H1 (cell line): ENCODE results near the gene GATB. TPM values are rescaled to one million over a fixed set of nuclear protein-coding genes. Genes with fewer than 3 reads are reported as not detected.

Experiments used
- CTCF ChIA-PET: fragments of 300-600 bp; sonication (Branson Sonifier 250); formaldehyde crosslinking; loops from one replicate; lab custom pipeline; 2021; ENCODE audit not compliant: partially characterized antibody; lab: Charles Lee
- POLR2A ChIA-PET: fragments of 300-600 bp; sonication (Branson Sonifier 250); formaldehyde crosslinking; loops from one replicate; lab custom pipeline; 2021; ENCODE audit warnings: inconsistent platforms; ENCODE audit not compliant: partially characterized antibody; lab: Charles Lee
- DNase-seq, 2 experiments: peaks; one replicate each; pipeline versions ENCODE4 v3.0.0 to v3.0.0-alpha.2; 2010 to 2022; ENCODE audit warnings: low spot score in 2 of 2, low read depth in 1 of 2, mixed read lengths in 1 of 2
- FAIRE-seq: peaks from 2 replicates; lab custom pipeline; 2011; peaks lifted over from hg19 to GRCh38; lab: Jason Lieb, UNC
- H2AFZ ChIP-seq: 2 replicates; pipeline ENCODE4 v1.8.1; 2012; ENCODE audit warnings: low read length, inconsistent platforms
- H2AK5ac ChIP-seq: 2 replicates; pipeline ENCODE4 v1.6.1; 2013; ENCODE audit warnings: low read depth, low read length
- H2BK120ac ChIP-seq: replicated peaks from 2 replicates; pipeline ENCODE3; 2013; ENCODE audit warnings: low read depth, low read length, inconsistent platforms
- H2BK12ac ChIP-seq: 2 replicates; pipeline ENCODE4 v1.6.1; 2013; ENCODE audit warnings: low read depth, low read length
- H2BK15ac ChIP-seq: 2 replicates; pipeline ENCODE4 v1.6.1; 2013; ENCODE audit warnings: low read length
- H2BK20ac ChIP-seq: 2 replicates; pipeline ENCODE4 v1.6.1; 2013; ENCODE audit warnings: low read length
- H2BK5ac ChIP-seq: 2 replicates; pipeline ENCODE4 v1.6.1; 2013; ENCODE audit warnings: low read depth, low read length
- H3K14ac ChIP-seq: 2 replicates; pipeline ENCODE4 v1.6.1; 2013; ENCODE audit warnings: inconsistent platforms; ENCODE audit not compliant: insufficient read length
- H3K18ac ChIP-seq: 2 replicates; pipeline ENCODE4 v1.6.1; 2013; ENCODE audit warnings: low read length; ENCODE audit errors: extremely low read depth
- H3K23ac ChIP-seq: 2 replicates; pipeline ENCODE4 v1.6.1; 2013; ENCODE audit warnings: inconsistent platforms; ENCODE audit not compliant: insufficient read length
- H3K23me2 ChIP-seq: 2 replicates; pipeline ENCODE4 v1.6.1; 2013; ENCODE audit warnings: low read depth, low read length
- H3K27ac ChIP-seq: 2 replicates; pipeline ENCODE4 v1.6.1; 2011; ENCODE audit warnings: low read depth, low read length, inconsistent platforms
- H3K27me3 ChIP-seq, 4 experiments: replicated peaks in 1 of 4; 1 replicate in 1 of 4; 2 replicates in 3 of 4; pipeline versions ENCODE4 v1.6.1 to v1.8.1; 2011 to 2013; ENCODE audit warnings: low read length in 3 of 4, mild to moderate bottlenecking in 3 of 4, inconsistent platforms in 2 of 4, mixed read lengths in 2 of 4, moderate library complexity in 1 of 4; ENCODE audit not compliant: control insufficient read depth in 3 of 4, insufficient read depth in 3 of 4; ENCODE audit errors: extremely low read depth in 1 of 4
- H3K36me3 ChIP-seq, 4 experiments: 2 replicates each; pipeline versions ENCODE4 v1.6.1 to v1.8.1; 2011 to 2013; ENCODE audit warnings: mild to moderate bottlenecking in 4 of 4, low read length in 3 of 4, moderate library complexity in 2 of 4, control low read depth in 1 of 4, inconsistent platforms in 1 of 4; ENCODE audit not compliant: insufficient read depth in 4 of 4, control insufficient read depth in 2 of 4
- H3K4ac ChIP-seq: replicated peaks from 2 replicates; pipeline ENCODE3; 2013; ENCODE audit warnings: low read length, low read depth, mixed read lengths, inconsistent platforms; ENCODE audit not compliant: insufficient read length
- H3K4me1 ChIP-seq, 4 experiments: replicated peaks in 1 of 4; 1 replicate in 1 of 4; 2 replicates in 3 of 4; pipeline versions ENCODE4 v1.6.1 to v1.8.1; 2011 to 2013; ENCODE audit warnings: low read length in 3 of 4, inconsistent platforms in 2 of 4, mixed read lengths in 1 of 4; ENCODE audit not compliant: insufficient read depth in 4 of 4, control insufficient read depth in 3 of 4
- H3K4me2 ChIP-seq, 2 experiments: 2 replicates each; pipeline versions ENCODE4 v1.6.1 to v1.8.1; 2011 to 2013; ENCODE audit warnings: low read depth in 2 of 2, low read length in 2 of 2, control low read depth in 1 of 2, inconsistent platforms in 1 of 2, mild to moderate bottlenecking in 1 of 2; ENCODE audit not compliant: insufficient read depth in 1 of 2
- H3K4me3 ChIP-seq, 4 experiments: fragments of 200-600, 300-600 bp in 1 of 4; sonication (generic), shearing (Covaris generic), sonication (Bioruptor Twin) in 1 of 4; 2 replicates each; pipeline versions ENCODE4 v1.5.1 to v1.8.1; 2011 to 2016; ENCODE audit warnings: low read length in 4 of 4, low read depth in 3 of 4, control low read depth in 2 of 4, inconsistent platforms in 2 of 4, mild to moderate bottlenecking in 2 of 4, mixed read lengths in 1 of 4, moderate library complexity in 1 of 4; ENCODE audit not compliant: insufficient read depth in 2 of 4; ENCODE audit errors: extremely low read depth in 1 of 4
- H3K56ac ChIP-seq: replicated peaks from 2 replicates; pipeline ENCODE3; 2013; ENCODE audit warnings: low read depth, mild to moderate bottlenecking, mixed read lengths, low read length, inconsistent platforms; ENCODE audit not compliant: insufficient read length
- H3K79me1 ChIP-seq: 2 replicates; pipeline ENCODE4 v1.6.1; 2013; ENCODE audit warnings: low read depth, low read length, control low read depth
- H3K79me2 ChIP-seq, 2 experiments: 2 replicates each; pipeline versions ENCODE4 v1.6.1 to v1.8.1; 2012 to 2013; ENCODE audit warnings: low read length in 2 of 2, mild to moderate bottlenecking in 2 of 2, inconsistent platforms in 1 of 2; ENCODE audit not compliant: insufficient read depth in 2 of 2, control insufficient read depth in 1 of 2
- H3K9ac ChIP-seq, 4 experiments: replicated peaks in 1 of 4; 1 replicate in 1 of 4; 2 replicates in 3 of 4; pipeline versions ENCODE4 v1.6.1 to v1.8.1; 2011 to 2013; ENCODE audit warnings: low read depth in 3 of 4, low read length in 3 of 4, control low read depth in 2 of 4, mild to moderate bottlenecking in 2 of 4, moderate library complexity in 2 of 4, inconsistent platforms in 1 of 4; ENCODE audit errors: extremely low read depth in 1 of 4
- H3K9me3 ChIP-seq, 2 experiments: 2 replicates each; pipeline versions ENCODE4 v1.6.1 to v1.8.1; 2012 to 2013; ENCODE audit warnings: mild to moderate bottlenecking in 2 of 2, moderate library complexity in 2 of 2, control low read depth in 1 of 2, inconsistent platforms in 1 of 2, low read depth in 1 of 2, low read length in 1 of 2, mixed read lengths in 1 of 2; ENCODE audit not compliant: insufficient read depth in 2 of 2
- H4K20me1 ChIP-seq, 2 experiments: replicated peaks in 1 of 2; 2 replicates each; pipeline versions ENCODE3 to v1.8.1; 2011 to 2013; ENCODE audit warnings: inconsistent platforms in 2 of 2, low read length in 2 of 2, mild to moderate bottlenecking in 1 of 2; ENCODE audit not compliant: insufficient read depth in 2 of 2, control insufficient read depth in 1 of 2
- H4K5ac ChIP-seq: 2 replicates; pipeline ENCODE4 v1.6.1; 2013; ENCODE audit warnings: low read length, low read depth, mixed read lengths, inconsistent platforms; ENCODE audit not compliant: insufficient read length
- H4K8ac ChIP-seq: 2 replicates; pipeline ENCODE4 v1.8.0; 2013; ENCODE audit warnings: mild to moderate bottlenecking, moderate library complexity, low read length, inconsistent platforms; ENCODE audit not compliant: insufficient read depth; ENCODE audit errors: extremely low read depth
- H4K91ac ChIP-seq: replicated peaks from 2 replicates; pipeline ENCODE3; 2013; ENCODE audit warnings: low read length, mixed read lengths, inconsistent platforms; ENCODE audit not compliant: insufficient read length
- CHD1 ChIP-seq: IDR thresholded peaks from 2 replicates; pipeline ENCODE4 v1.6.1; 2012; ENCODE audit warnings: low read depth, low read length, improper control_type of control experiment
- HDAC2 ChIP-seq, 2 experiments: fragments of 300-600 bp in 1 of 2; sonication (generic) in 1 of 2; IDR thresholded peaks; 2 replicates each; pipeline ENCODE4 v1.6.1; 2011 to 2012; ENCODE audit warnings: low read depth in 2 of 2, low read length in 2 of 2, mild to moderate bottlenecking in 2 of 2, moderate library complexity in 2 of 2, borderline replicate concordance in 1 of 2, inconsistent platforms in 1 of 2
- NANOG ChIP-seq: IDR thresholded peaks from 2 replicates; pipeline ENCODE4 v1.6.1; 2011; ENCODE audit warnings: low read length, low read depth, mild to moderate bottlenecking, inconsistent platforms; ENCODE audit not compliant: insufficient read depth, poor library complexity, severe bottlenecking
- SRF ChIP-seq: IDR thresholded peaks from 2 replicates; pipeline ENCODE4 v1.6.1; 2011; ENCODE audit warnings: mild to moderate bottlenecking, low read depth, low read length, moderate library complexity
- WGBS, 2 experiments: shearing (Covaris generic) in 1 of 2; methylation state at CpG; one replicate each; pipeline versions ENCODE4 v1.1.6 to v1.1.7; 2013 to 2015; ENCODE audit warnings: low lambda C conversion rate in 2 of 2, mixed read lengths in 2 of 2, inconsistent platforms in 1 of 2, low coverage in 1 of 2, missing lambda C conversion rate in 1 of 2; ENCODE audit not compliant: insufficient replicate concordance in 2 of 2, insufficient coverage in 1 of 2, insufficient read length in 1 of 2; ENCODE audit errors: extremely low coverage in 1 of 2, missing lambda C conversion rate in 1 of 2; 5-methylcytosine and 5-hydroxymethylcytosine counted together
- polyA plus RNA-seq, 7 experiments: library from polyadenylated mRNA; depleted of rRNA in 3 of 7; stranded (reverse) in 5 of 7; unstranded in 2 of 7; fragments of >200 nt in 5 of 7; fragments of 200-250 nt in 2 of 7; gene quantifications; 1 replicate in 5 of 7; 2 replicates in 1 of 7; 4 replicates in 1 of 7; pipeline versions ENCODE4 v1.2.1 to v1.2.3, GENCODE V29; 2011 to 2013; ENCODE audit warnings: missing spikeins in 2 of 7, mixed read lengths in 2 of 7
- total RNA-seq: library from RNA; stranded (reverse); fragmentation: NEBNext Ultra II Directional; extraction: Animal tissue kit (Norgen Biotek cat#: 25700); gene quantifications from 2 replicates; pipeline ENCODE4 v1.2.1, GENCODE V29; 2021

GATB gene
- total and polyA plus RNA-seq, 2 of the 8 experiments (the other 6 are each of a cell fraction or from before 2014, with no cell fraction given) = 15.3 to 18.0 TPM

- 95% methylated on average over 7 of the region's 7 CpGs; no CpG with 5 or more reads in 1 of the 2 experiments for WGBS, 2 experiments
- H2AK5ac ChIP-seq = no peak overlapping the region
- CTCF ChIA-PET = interaction anchor here (0.7 to 2.7 kb wide), 4 partner anchors 9 to 139 kb away, joined by 3 to 7 read pairs (median 3); no protein-coding TSS in a partner anchor
- TF ChIP-seq NANOG (no peak), HDAC2 (IDR thresholded peaks at IDR 0.05; ENCODE audit: borderline replicate concordance in 1 of 2, low read depth in 2 of 2, low read length in 2 of 2) (no peak), SRF (no peak), CHD1 (no peak)
Observed at GRCh38 chr4:151663109-151663508, 97.7 kb downstream of the GATB start.

More at GRCh38 chr4:151663109-151663508, 97.7 kb downstream of the GATB start:
- Histone ChIP-seq H4K8ac (no peak overlapping the region), H3K4ac (no peak overlapping the region), H2BK15ac (no peak overlapping the region), H3K4me1 (no peaks in the 10 kb centered on the region), H3K9me3 (no peaks in the 10 kb centered on the region), H4K91ac (no peak overlapping the region), H2BK12ac (no peak overlapping the region), H3K79me1 (no peaks in the 10 kb centered on the region; the same call in 1 of the 2 replicates), H3K4me3 (no peak overlapping the region), H3K56ac (no peak overlapping the region), H3K36me3 (peaks cover 0 to 24% (median 14%) of the 10 kb centered on the region in 4 experiments; a peak in 6 of 8 replicates), H3K9ac (no peak overlapping the region), H4K5ac (no peak overlapping the region), H3K23ac (no peak overlapping the region), H3K14ac (no peak overlapping the region), H3K18ac (no peak overlapping the region), H2AFZ (no peak overlapping the region), H2BK120ac (no peak overlapping the region), H2BK20ac (no peak overlapping the region), H3K23me2 (no peaks in the 10 kb centered on the region), H3K27ac (no peak overlapping the region), H3K4me2 (no peak overlapping the region), H3K27me3 (no peaks in the 10 kb centered on the region), H4K20me1 (peaks cover 0 to 2% of the 10 kb centered on the region in 2 experiments), H2BK5ac (no peak overlapping the region), H3K79me2 (no peaks in the 10 kb centered on the region)
- FAIRE-seq (no peak), DNase-seq (no peak)
- POLR2A ChIA-PET = interaction anchor here (0.7 to 1.1 kb wide), 2 partner anchors 17 to 45 kb away, joined by 3 read pairs; no protein-coding TSS in a partner anchor
